GM21619 (cell line): ENCODE data around the gene PSMB4.
"Not testable (repeated sequence)": the region's sequence is repeated elsewhere in the genome, so short reads cannot be mapped to it uniquely, and the experiment has no call there.

Experiments used
- ATAC-seq: cut with Tn5 transposase; IDR thresholded peaks from one replicate; pipeline ENCODE4 v1.9.1; 2021; ENCODE audit not compliant: unreplicated experiment

The PSMB4 gene

GRCh38 chr1:151437396-151437795, 38.0 kb downstream of the PSMB4 start:
- not testable (repeated sequence) for ATAC-seq

GRCh38 chr1:151443846-151444782, 44.7 kb downstream of the PSMB4 start:
- ATAC-seq: peak; percentile 56

GRCh38 chr1:151444783-151445177, 45.4 kb downstream of the PSMB4 start:
- no peak for ATAC-seq

GRCh38 chr1:151447696-151448095, 48.3 kb downstream of the PSMB4 start:
- no peak for ATAC-seq
